Rectal smooth muscle tissue (tissue), 1 donor: ENCODE data around the gene ETV2.
"Not testable (repeated sequence)": the region's sequence is repeated elsewhere in the genome, so short reads cannot be mapped to it uniquely, and the experiment has no call there.

Source experiments
- H3K27ac ChIP-seq: one replicate; pipeline ENCODE4 v1.7.0; 2013; ENCODE audit warnings: low read depth, low read length, inconsistent platforms
- H3K27me3 ChIP-seq: one replicate; pipeline ENCODE4 v1.7.0; 2013; ENCODE audit warnings: low read length; ENCODE audit not compliant: control insufficient read depth, insufficient read depth
- H3K36me3 ChIP-seq: one replicate; pipeline ENCODE4 v1.7.0; 2013; ENCODE audit warnings: low read length; ENCODE audit not compliant: control insufficient read depth, insufficient read depth
- H3K4me1 ChIP-seq: one replicate; pipeline ENCODE4 v1.7.0; 2013; ENCODE audit warnings: low read length; ENCODE audit not compliant: control insufficient read depth, insufficient read depth
- H3K4me3 ChIP-seq: one replicate; pipeline ENCODE4 v1.7.0; 2013; ENCODE audit warnings: low read length
- H3K9ac ChIP-seq: one replicate; pipeline ENCODE4 v1.7.0; 2013; ENCODE audit warnings: low read length

Gene ETV2

GRCh38 chr19:35648017-35648961, 6.7 kb downstream of the ETV2 start, which contains the start of gene COX6B1:
Gene COX6B1 (plus strand): TSS chr19:35648323. CDS start chr19:35651244, 2,921 bp downstream.
- no peaks in the 10 kb centered on the region for H3K27me3 ChIP-seq
- H3K36me3 ChIP-seq: no peaks in the 10 kb centered on the region
- peaks cover 9% of the 10 kb centered on the region for H3K4me1 ChIP-seq
- peak within 1 kb of the TSS; percentile 79 for H3K4me3 ChIP-seq
- peak within 1 kb of the TSS; percentile 93 for H3K27ac ChIP-seq
- peak within 1 kb of the TSS; percentile 88 for H3K9ac ChIP-seq

DNA sequence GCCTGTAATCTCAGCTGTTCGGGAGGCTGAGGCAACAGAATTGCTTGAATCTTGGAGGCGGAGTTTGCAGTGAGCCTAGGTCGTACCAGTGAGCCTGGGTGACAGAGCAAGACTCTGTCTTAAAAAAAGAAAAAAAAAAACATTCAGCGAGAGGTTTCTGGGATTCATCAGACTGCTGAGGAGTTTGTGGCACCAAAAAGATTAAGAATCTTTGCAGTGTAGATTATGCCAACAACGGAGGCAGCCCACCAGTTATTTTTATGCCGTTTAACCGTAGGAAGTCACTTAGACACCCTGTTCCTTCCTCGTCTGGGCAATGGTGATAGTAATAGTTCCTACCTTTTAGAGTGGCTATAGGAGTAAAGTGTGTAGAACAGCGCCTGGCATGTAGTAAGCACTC, 9.0 kb downstream of the ETV2 start:
- peaks cover 4% of the 10 kb centered on the region for H3K4me1 ChIP-seq
- peaks cover 13% of the 10 kb centered on the region for H3K36me3 ChIP-seq
- H3K4me3 ChIP-seq: no peak overlapping the region
- no peak overlapping the region for H3K9ac ChIP-seq
- no peaks in the 10 kb centered on the region for H3K27me3 ChIP-seq
- H3K27ac ChIP-seq: no peak overlapping the region

DNA sequence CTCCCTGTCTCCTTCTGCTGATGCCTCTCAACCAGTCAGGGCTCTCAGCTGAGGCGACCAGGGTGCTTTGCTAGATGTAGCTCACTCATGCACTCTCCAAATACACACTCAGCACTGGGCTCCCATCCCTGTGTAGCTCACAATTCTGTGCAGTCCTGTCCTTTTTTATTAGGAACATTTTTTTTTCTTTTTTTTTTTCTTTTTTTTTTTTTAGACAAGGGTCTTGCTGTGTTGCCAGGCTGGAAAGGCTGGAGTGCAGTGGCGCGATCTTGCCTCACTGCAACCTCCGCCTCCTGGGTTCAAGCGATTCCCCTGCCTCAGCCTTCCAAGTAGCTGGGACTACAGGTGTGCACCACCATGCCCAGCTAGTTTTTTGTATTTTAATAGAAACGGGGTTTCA, 13.3 kb downstream of the ETV2 start:
- peaks cover 33% of the 10 kb centered on the region for H3K36me3 ChIP-seq
- H3K9ac ChIP-seq, H3K4me3 ChIP-seq, H3K27ac ChIP-seq, H3K4me1 ChIP-seq, H3K27me3 ChIP-seq: not testable (repeated sequence)

DNA sequence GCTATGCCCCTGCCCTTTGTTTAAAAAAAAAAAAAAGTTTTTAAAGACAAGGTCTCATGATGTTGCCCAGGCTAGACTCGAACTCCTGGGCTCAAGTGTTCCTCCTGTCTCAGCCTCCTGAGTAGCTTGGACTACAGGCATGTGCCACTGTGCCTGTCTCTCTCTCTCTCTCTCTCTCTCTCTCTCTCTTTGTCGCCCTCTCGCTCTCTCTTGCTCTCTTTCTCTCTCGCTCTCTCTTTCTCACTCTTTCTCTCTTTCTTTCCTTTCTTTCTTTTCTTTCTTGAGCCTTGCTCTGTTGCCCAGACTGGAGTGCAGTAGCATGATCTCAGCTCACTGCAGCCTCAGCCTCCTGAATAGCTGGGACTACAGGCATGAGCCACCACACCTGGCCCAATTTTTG, 14.1 kb downstream of the ETV2 start:
- Histone ChIP-seq H3K4me1 (no peaks in the 10 kb centered on the region), H3K36me3 (peaks cover 33% of the 10 kb centered on the region), H3K27me3 (no peaks in the 10 kb centered on the region), H3K4me3 (no peak overlapping the region), H3K27ac (no peak overlapping the region), H3K9ac (no peak overlapping the region)

GRCh38 chr19:35656700-35657099, 15.2 kb downstream of the ETV2 start:
- H3K36me3 ChIP-seq: peaks cover 33% of the 10 kb centered on the region

GRCh38 chr19:35657904-35658700, 16.6 kb downstream of the ETV2 start:
- Histone ChIP-seq H3K4me1 (no peaks in the 10 kb centered on the region), H3K36me3 (peaks cover 33% of the 10 kb centered on the region), H3K9ac (no peak overlapping the region), H3K4me3 (no peak overlapping the region), H3K27ac (no peak overlapping the region), H3K27me3 (no peaks in the 10 kb centered on the region)

More at GRCh38 chr19:35656700-35657099, 15.2 kb downstream of the ETV2 start:
- Histone ChIP-seq H3K27me3 (no peaks in the 10 kb centered on the region), H3K4me3 (no peak overlapping the region), H3K9ac (no peak overlapping the region), H3K4me1 (no peaks in the 10 kb centered on the region), H3K27ac (no peak overlapping the region)

GRCh38 chr19:35661995-35662340, 20.4 kb downstream of the ETV2 start:
- Histone ChIP-seq H3K27ac (no peak overlapping the region), H3K4me3 (no peak overlapping the region), H3K9ac (no peak overlapping the region), H3K27me3 (no peaks in the 10 kb centered on the region), H3K4me1 (no peaks in the 10 kb centered on the region), H3K36me3 (peaks cover 21% of the 10 kb centered on the region)

- peaks cover 8% of the 10 kb centered on the region for H3K36me3 ChIP-seq
Observed at GRCh38 chr19:35663981-35664380, 22.4 kb downstream of the ETV2 start.

GRCh38 chr19:35665157-35665556, 23.6 kb downstream of the ETV2 start:
- H3K9ac ChIP-seq: no peak overlapping the region
- H3K36me3 ChIP-seq: peaks cover 8% of the 10 kb centered on the region
- no peak overlapping the region for H3K27ac ChIP-seq
- no peaks in the 10 kb centered on the region for H3K27me3 ChIP-seq
- no peak overlapping the region for H3K4me3 ChIP-seq
- H3K4me1 ChIP-seq: no peaks in the 10 kb centered on the region

More at GRCh38 chr19:35663981-35664380, 22.4 kb downstream of the ETV2 start:
- no peak overlapping the region for H3K9ac ChIP-seq
- no peaks in the 10 kb centered on the region for H3K4me1 ChIP-seq
- no peak overlapping the region for H3K27ac ChIP-seq
- H3K4me3 ChIP-seq: no peak overlapping the region
- H3K27me3 ChIP-seq: no peaks in the 10 kb centered on the region

DNA sequence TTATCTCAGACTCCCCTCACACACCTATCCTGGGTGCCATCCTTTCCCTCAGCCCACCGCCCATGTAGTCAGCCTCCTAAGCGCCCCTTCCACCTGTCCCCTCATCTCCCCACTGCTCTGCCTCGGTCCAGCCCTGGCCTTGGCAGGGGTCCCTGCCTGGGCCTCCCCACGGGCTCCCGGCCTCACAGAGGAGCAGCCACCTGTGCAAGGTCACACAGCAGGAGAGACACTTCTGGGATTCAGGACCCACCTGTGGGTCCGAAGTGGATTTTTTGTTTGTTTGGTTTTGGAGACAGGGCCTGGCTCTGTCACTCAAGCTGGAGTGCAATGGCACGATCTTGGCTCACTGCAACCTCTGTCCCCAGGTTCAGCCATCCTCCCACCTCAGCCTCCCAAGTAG, 24.1 kb downstream of the ETV2 start:
- Histone ChIP-seq H3K9ac (no peak overlapping the region), H3K36me3 (peaks cover 8% of the 10 kb centered on the region), H3K4me3 (no peak overlapping the region), H3K27ac (no peak overlapping the region), H3K4me1 (no peaks in the 10 kb centered on the region), H3K27me3 (no peaks in the 10 kb centered on the region)

DNA sequence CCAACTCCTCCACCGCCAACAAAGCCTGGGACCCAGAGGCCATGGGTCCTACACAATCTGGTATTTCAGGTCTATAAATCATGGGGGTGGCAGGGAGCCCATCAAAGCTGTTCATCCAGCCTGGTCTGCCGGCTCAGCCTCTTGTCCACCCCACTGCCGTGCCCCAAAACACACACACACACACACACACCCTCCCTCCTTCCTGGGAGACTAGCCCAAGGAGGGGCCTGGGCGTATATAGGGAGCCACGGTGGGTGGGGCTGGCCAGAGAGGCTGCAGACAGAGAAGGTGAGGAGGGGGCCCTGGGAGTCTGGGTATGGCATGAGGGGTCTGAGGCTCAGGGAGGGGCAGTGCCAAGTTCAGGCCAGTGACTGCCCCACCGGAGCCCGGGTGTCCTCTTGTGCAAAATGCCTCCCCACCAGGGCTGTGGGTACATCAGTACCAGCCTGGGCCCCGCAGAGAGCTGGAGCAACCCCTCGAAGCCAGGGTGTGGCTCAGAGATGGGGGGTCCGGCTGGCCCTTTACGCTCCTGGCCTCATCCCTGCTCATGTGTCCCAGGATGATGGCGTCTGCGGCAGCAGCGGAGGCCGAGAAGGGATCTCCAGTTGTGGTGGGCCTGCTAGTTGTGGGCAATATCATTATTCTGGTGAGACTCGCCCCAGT, 24.8 kb downstream of the ETV2 start, which contains the start of gene UPK1A:
UPK1A (plus strand) TSS at position 267 of the 663 bp plus-strand sequence; CDS start at position 563, 296 bp downstream.
- H3K9ac ChIP-seq: no peak within 1 kb of the TSS
- H3K36me3 ChIP-seq: peaks cover 8% of the 10 kb centered on the region
- no peaks in the 10 kb centered on the region for H3K4me1 ChIP-seq
- no peak within 1 kb of the TSS for H3K4me3 ChIP-seq
- no peaks in the 10 kb centered on the region for H3K27me3 ChIP-seq
- H3K27ac ChIP-seq: no peak within 1 kb of the TSS

DNA sequence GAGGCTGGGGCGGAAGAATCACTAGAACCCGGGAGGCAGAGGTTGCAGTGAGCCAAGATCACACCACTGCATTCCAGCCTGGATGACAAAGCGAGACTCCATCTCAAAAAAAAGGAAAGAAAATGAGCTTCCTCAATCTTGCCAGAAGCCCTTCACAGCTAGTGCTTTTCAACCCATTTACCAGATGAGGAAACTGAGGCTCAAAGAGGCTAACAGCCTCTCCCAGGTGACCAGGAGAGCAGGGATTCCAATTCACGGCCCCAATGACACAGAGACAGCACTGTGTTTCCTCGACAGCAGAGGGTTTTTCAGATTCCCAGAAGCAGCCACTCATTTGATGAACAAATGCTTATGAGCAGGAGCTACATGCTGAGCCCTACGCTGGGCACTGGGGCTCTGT, 28.0 kb downstream of the ETV2 start:
- Histone ChIP-seq H3K4me1 (no peaks in the 10 kb centered on the region), H3K9ac (no peak overlapping the region), H3K4me3 (no peak overlapping the region), H3K27me3 (peaks cover 3% of the 10 kb centered on the region), H3K27ac (no peak overlapping the region), H3K36me3 (peaks cover 3% of the 10 kb centered on the region)
